Naive thymus-derived CD4-positive, alpha-beta T cell (primary cell): ENCODE measurements around the gene OSTN. TPM values are rescaled to one million over a fixed set of nuclear protein-coding genes. Genes with fewer than 3 reads are reported as not detected.

Experiments used
- ATAC-seq: fragments of 150-1000 bp; cut with Tn5 transposase; 2 replicates; pipeline ENCODE4 v1.10.0; 2021; ENCODE audit warnings: mild to moderate bottlenecking, moderate library complexity
- CTCF ChIA-PET: fragments of 350-600 bp; sonication (Branson Sonifier 250); formaldehyde crosslinking; loops from one replicate; lab custom pipeline; 2021; ENCODE audit warnings: antibody characterized with exemption; lab: Charles Lee
- POLR2A ChIA-PET: fragments of 350-600 bp; sonication (Branson Sonifier 250); formaldehyde crosslinking; loops from one replicate; lab custom pipeline; 2021; ENCODE audit warnings: antibody characterized with exemption, inconsistent platforms; lab: Charles Lee
- DNase-seq, 9 donors: peaks; one replicate each; pipeline versions ENCODE4 v3.0.0 to v3.0.0-alpha.2; 2020 to 2022; ENCODE audit warnings: mixed read lengths in 1 of 9
- H3K27ac ChIP-seq: one replicate; pipeline ENCODE4 v1.7.0; 2013; ENCODE audit warnings: mild to moderate bottlenecking, low read depth, low read length, moderate library complexity
- H3K27me3 ChIP-seq, 2 donors: one replicate each; pipeline ENCODE4 v1.7.0; 2013; ENCODE audit warnings: low read length in 2 of 2, mild to moderate bottlenecking in 2 of 2, moderate library complexity in 2 of 2; ENCODE audit not compliant: control insufficient read depth in 2 of 2, insufficient read depth in 2 of 2
- H3K36me3 ChIP-seq, 3 experiments: 1 replicate in 2 of 3; 2 replicates in 1 of 3; pipeline ENCODE4 v1.7.0; 2013; ENCODE audit warnings: low read length in 3 of 3, mild to moderate bottlenecking in 3 of 3, moderate library complexity in 1 of 3; ENCODE audit not compliant: insufficient read depth in 3 of 3, control insufficient read depth in 2 of 3
- H3K4me1 ChIP-seq, 2 donors: one replicate each; pipeline ENCODE4 v1.7.0; 2013; ENCODE audit warnings: low read length in 2 of 2, mild to moderate bottlenecking in 2 of 2, moderate library complexity in 1 of 2; ENCODE audit not compliant: control insufficient read depth in 2 of 2, insufficient read depth in 2 of 2
- H3K4me3 ChIP-seq: 2 replicates; pipeline ENCODE4 v1.7.0; 2013; ENCODE audit warnings: mild to moderate bottlenecking, low read length
- H3K9me3 ChIP-seq, 3 experiments: 1 replicate in 2 of 3; 2 replicates in 1 of 3; pipeline ENCODE4 v1.7.0; 2013; ENCODE audit warnings: low read length in 3 of 3; ENCODE audit not compliant: control insufficient read depth in 2 of 3
- H3K27ac Mint-ChIP-seq, 9 donors: one replicate each; pipeline ENCODE4 v1.8.0; 2020 to 2022; ENCODE audit warnings: mixed read lengths in 9 of 9, mild to moderate bottlenecking in 8 of 9, moderate library complexity in 5 of 9, inconsistent platforms in 2 of 9
- H3K27me3 Mint-ChIP-seq, 5 donors: one replicate each; pipeline ENCODE4 v1.8.0; 2021 to 2022; ENCODE audit warnings: mixed read lengths in 5 of 5, mild to moderate bottlenecking in 1 of 5
- H3K36me3 Mint-ChIP-seq, 5 donors: one replicate each; pipeline ENCODE4 v1.8.0; 2020 to 2022; ENCODE audit warnings: mixed read lengths in 5 of 5, mild to moderate bottlenecking in 3 of 5, inconsistent platforms in 1 of 5
- H3K4me1 Mint-ChIP-seq, 7 donors: one replicate each; pipeline ENCODE4 v1.8.0; 2020 to 2022; ENCODE audit warnings: mixed read lengths in 7 of 7, mild to moderate bottlenecking in 3 of 7, inconsistent platforms in 1 of 7
- H3K4me3 Mint-ChIP-seq, 10 donors: one replicate each; pipeline ENCODE4 v1.8.0; 2020 to 2022; ENCODE audit warnings: mild to moderate bottlenecking in 10 of 10, mixed read lengths in 10 of 10, moderate library complexity in 6 of 10, inconsistent platforms in 2 of 10
- H3K9me3 Mint-ChIP-seq, 11 donors: one replicate each; pipeline ENCODE4 v1.8.0; 2020 to 2022; ENCODE audit warnings: mixed read lengths in 11 of 11, mild to moderate bottlenecking in 4 of 11, inconsistent platforms in 1 of 11, moderate library complexity in 1 of 11
- intact Hi-C, 2 donors: fragments of 100-400 bp; cut with micrococcal nuclease; formaldehyde crosslinking; loops; one replicate each; pipeline ENCODE4 v1.15.1; 2023
- polyA plus RNA-seq, 2 donors: library from polyadenylated mRNA; unstranded; fragments of 300-500 nt; fragmentation: Illumina TruSeq; gene quantifications; one replicate each; pipeline ENCODE4 v1.2.3, GENCODE V29; 2021
- total RNA-seq, 6 experiments: library from RNA in 5 of 6; stranded (reverse) in 5 of 6; gene quantifications; 1 replicate in 5 of 6; 2 replicates in 1 of 6; pipeline ENCODE4 v1.2.3 and lab custom pipeline; 2021 to 2026

Gene OSTN
- total and polyA plus RNA-seq, 7 experiments from 2014 or later: not detected

DNA sequence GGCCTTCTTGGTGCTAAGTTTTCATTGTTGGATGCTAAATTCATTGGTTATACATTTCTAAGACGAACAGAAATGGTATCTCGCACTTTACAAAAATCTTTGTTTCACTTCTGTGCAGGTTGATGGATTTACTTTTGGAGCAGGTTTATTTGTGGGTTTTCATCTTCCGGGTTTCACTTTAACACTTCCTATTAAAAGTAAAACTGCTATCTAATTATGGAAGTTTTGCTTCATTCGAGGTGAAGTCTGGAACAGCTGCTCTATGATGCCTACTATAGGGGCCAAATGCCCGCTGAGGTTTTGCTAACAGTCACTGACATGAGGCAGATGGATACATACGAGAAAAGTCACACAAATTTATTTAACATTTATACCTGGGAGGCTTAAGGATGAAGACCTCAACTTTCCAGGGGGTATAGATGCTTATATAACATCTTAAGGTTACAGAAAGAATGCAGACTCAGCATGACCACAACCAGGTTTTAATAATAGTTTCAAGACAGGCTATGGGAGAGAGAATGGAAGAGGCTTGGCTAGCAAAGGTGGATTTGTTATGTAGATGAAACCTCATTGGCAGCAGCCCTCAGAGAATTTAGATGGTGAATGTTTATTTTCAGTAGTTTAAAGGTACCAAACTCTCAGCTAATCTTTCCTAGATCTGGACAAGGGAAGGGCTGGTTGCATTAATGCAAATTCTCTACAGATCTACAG lies 54.2 kb downstream of the OSTN start:
- ATAC-seq (no peak), DNase-seq (no peak)
- Mint-ChIP-seq H3K9me3 (no peaks in the 10 kb centered on the region), H3K4me1 (no peaks in the 10 kb centered on the region), H3K27ac (no peak overlapping the region), H3K4me3 (no peak overlapping the region), H3K36me3 (no peaks in the 10 kb centered on the region), H3K27me3 (no peaks in the 10 kb centered on the region)
- no peaks in the 10 kb centered on the region for H3K4me1 ChIP-seq
- intact Hi-C loops: no loop called here
- POLR2A ChIA-PET: no interaction called here
- no peaks in the 10 kb centered on the region for H3K27me3 ChIP-seq
- H3K36me3 ChIP-seq: no peaks in the 10 kb centered on the region
- H3K4me3 ChIP-seq: no peak overlapping the region
- no peak overlapping the region for H3K27ac ChIP-seq
- CTCF ChIA-PET: no interaction called here
- no peaks in the 10 kb centered on the region for H3K9me3 ChIP-seq

DNA sequence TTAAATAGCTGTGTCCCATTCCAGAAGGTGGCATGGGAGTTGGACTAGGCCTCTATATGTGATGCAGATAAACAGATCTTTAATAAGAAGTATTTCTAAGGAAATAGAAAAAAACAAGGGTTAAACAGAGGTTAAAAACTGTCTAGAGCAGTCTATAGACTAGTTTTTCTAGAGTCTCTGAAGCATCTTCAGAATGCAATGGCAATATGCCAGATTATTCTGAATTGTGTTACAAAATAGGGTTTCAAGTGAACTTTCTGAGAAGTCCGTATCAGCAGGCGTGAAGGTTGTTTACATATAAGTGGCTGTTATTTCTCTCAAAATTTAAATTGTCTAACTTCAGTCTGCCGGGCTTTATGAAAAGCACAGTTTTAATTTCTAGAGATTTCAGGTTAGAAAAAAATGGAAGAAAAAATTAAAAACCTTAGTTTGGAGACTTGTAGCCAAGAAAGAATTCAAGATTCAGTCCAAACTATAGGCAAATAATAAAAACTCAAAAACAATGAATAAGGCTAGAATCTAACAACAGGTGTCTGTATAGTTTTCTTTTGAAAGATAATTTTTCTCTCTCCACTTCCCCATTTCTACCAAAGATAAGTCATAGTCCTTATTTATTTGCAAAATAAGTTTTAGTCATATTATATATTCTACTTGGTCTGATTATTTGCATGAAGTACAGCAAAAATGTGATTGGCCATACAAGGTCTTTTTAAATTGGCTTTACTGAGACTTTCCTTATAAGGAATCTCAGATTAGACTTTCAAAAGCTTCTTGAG lies 55.2 kb downstream of the OSTN start:
- H3K27me3 Mint-ChIP-seq: no peaks in the 10 kb centered on the region
- H3K27ac Mint-ChIP-seq: no peak overlapping the region
- DNase-seq: no peak
- H3K4me3 Mint-ChIP-seq: no peak overlapping the region
- no peaks in the 10 kb centered on the region for H3K4me1 ChIP-seq
- no peaks in the 10 kb centered on the region for H3K36me3 Mint-ChIP-seq
- H3K9me3 Mint-ChIP-seq: no peaks in the 10 kb centered on the region
- H3K4me1 Mint-ChIP-seq: no peaks in the 10 kb centered on the region
- CTCF ChIA-PET: no interaction called here
- no peak overlapping the region for H3K27ac ChIP-seq
- intact Hi-C loops: no loop called here
- POLR2A ChIA-PET: no interaction called here
- no peak for ATAC-seq
- H3K4me3 ChIP-seq: no peak overlapping the region
- H3K9me3 ChIP-seq: no peaks in the 10 kb centered on the region
- H3K36me3 ChIP-seq: no peaks in the 10 kb centered on the region
- no peaks in the 10 kb centered on the region for H3K27me3 ChIP-seq

DNA sequence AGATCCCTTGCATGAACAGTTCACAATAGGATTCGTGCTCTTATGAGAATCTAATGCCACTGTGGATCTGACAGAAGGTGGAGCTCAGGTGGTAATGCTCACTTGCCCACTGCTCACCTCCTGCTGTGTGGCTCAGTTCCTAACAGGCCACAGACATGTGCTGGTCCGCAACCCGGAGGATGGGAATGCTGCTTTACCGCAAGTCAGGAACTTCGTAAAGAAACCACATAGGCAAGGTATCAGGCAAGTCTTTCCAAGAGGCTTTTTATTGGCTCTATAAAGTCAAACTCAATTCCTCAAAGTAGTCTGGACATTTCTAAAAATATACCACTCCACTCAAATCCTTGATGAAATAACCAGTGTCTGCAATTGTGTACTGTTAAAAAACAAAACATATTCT lies 56.1 kb downstream of the OSTN start:
- Mint-ChIP-seq H3K4me3 (no peak overlapping the region), H3K4me1 (no peaks in the 10 kb centered on the region)
- no peak for DNase-seq

DNA sequence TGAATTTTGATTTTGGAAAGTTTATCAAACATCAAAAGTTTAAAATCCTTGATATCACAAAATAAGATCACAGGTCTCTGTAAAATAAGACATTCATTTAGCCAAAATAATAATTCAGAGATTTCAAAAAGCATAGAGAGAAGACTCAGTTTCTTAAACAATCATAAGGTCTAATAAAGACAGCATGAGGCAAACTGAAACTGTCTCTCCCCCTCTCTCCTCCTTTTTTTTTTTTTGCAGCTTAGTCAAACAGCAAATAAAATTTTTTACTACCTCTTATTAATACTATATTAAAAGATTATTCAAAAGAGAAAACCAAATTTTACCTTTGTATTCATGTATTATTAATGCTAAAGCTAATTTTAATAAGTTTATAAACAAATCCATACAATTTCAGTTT lies 57.4 kb downstream of the OSTN start:
- Mint-ChIP-seq H3K27ac (no peak overlapping the region), H3K4me3 (no peak overlapping the region), H3K4me1 (no peaks in the 10 kb centered on the region), H3K9me3 (no peaks in the 10 kb centered on the region), H3K36me3 (no peaks in the 10 kb centered on the region), H3K27me3 (no peaks in the 10 kb centered on the region)
- ChIA-PET POLR2A (no interaction called here), CTCF (no interaction called here)
- Histone ChIP-seq H3K27ac (no peak overlapping the region), H3K27me3 (no peaks in the 10 kb centered on the region), H3K4me3 (no peak overlapping the region), H3K36me3 (no peaks in the 10 kb centered on the region), H3K4me1 (no peaks in the 10 kb centered on the region), H3K9me3 (no peaks in the 10 kb centered on the region)
- intact Hi-C loops: no loop called here
- DNase-seq: no peak
- ATAC-seq: no peak

More for the DNA sequence above, 56.1 kb downstream of the OSTN start:
- Histone ChIP-seq H3K9me3 (no peaks in the 10 kb centered on the region), H3K36me3 (no peaks in the 10 kb centered on the region), H3K27me3 (no peaks in the 10 kb centered on the region), H3K27ac (no peak overlapping the region), H3K4me3 (no peak overlapping the region), H3K4me1 (no peaks in the 10 kb centered on the region)
- H3K27ac Mint-ChIP-seq: no peak overlapping the region
- CTCF ChIA-PET: no interaction called here
- ATAC-seq: no peak
- POLR2A ChIA-PET: no interaction called here
- intact Hi-C loops: no loop called here
- H3K9me3 Mint-ChIP-seq: no peaks in the 10 kb centered on the region
- no peaks in the 10 kb centered on the region for H3K27me3 Mint-ChIP-seq
- H3K36me3 Mint-ChIP-seq: no peaks in the 10 kb centered on the region

DNA sequence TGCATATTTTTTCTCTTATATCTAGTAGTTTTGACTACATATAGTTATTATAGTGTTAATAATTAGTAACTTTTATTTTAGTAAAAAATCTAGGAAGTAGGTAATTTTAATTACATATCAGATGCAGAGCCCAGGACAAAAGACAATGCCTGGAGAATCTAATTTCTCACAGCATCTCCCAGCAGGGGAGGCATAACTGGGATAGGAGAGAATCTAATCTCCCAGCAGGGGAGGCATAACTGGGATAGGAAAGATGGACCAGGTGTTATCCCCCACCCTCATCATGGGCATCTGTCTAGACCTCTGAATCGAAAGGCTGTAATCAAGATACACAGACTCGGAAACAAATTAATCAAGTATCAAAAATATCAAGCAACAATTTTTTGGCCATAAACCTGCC lies 58.2 kb downstream of the OSTN start:
- H3K27me3 Mint-ChIP-seq: no peaks in the 10 kb centered on the region
- Histone ChIP-seq H3K9me3 (no peaks in the 10 kb centered on the region), H3K27ac (no peak overlapping the region), H3K27me3 (no peaks in the 10 kb centered on the region), H3K36me3 (no peaks in the 10 kb centered on the region), H3K4me1 (no peaks in the 10 kb centered on the region), H3K4me3 (no peak overlapping the region)
- DNase-seq: no peak
- H3K4me1 Mint-ChIP-seq: no peaks in the 10 kb centered on the region
- POLR2A ChIA-PET: no interaction called here
- no peaks in the 10 kb centered on the region for H3K9me3 Mint-ChIP-seq
- ATAC-seq: no peak
- H3K36me3 Mint-ChIP-seq: no peaks in the 10 kb centered on the region
- no peak overlapping the region for H3K27ac Mint-ChIP-seq
- intact Hi-C loops: no loop called here
- no peak overlapping the region for H3K4me3 Mint-ChIP-seq
- CTCF ChIA-PET: no interaction called here

- POLR2A ChIA-PET: no interaction called here
- Mint-ChIP-seq H3K9me3 (peaks cover 0 to 3% (median 0%) of the 10 kb centered on the region in 11 donors), H3K27ac (no peak overlapping the region), H3K36me3 (no peaks in the 10 kb centered on the region), H3K27me3 (no peaks in the 10 kb centered on the region), H3K4me3 (no peak overlapping the region), H3K4me1 (no peaks in the 10 kb centered on the region)
- CTCF ChIA-PET: no interaction called here
- Histone ChIP-seq H3K36me3 (no peaks in the 10 kb centered on the region), H3K4me3 (no peak overlapping the region), H3K4me1 (no peaks in the 10 kb centered on the region), H3K9me3 (no peaks in the 10 kb centered on the region), H3K27me3 (no peaks in the 10 kb centered on the region), H3K27ac (no peak overlapping the region)
- ATAC-seq (no peak), DNase-seq (no peak)
- intact Hi-C loops: no loop called here
Measured at GRCh38 chr3:191259486-191259885, 60.4 kb downstream of the OSTN start.
